Measurements from ENCODE around the gene PTH1R.
"Not testable (repeated sequence)": the region's sequence is repeated elsewhere in the genome, so short reads cannot be mapped to it uniquely, and the experiment has no call there.

Gene PTH1R

GRCh38 chr3:46901591-46902187, 24.2 kb downstream of the PTH1R start:
- DNase-seq, result no peak

- DNase-seq, result no peak
These were observed 24.7 kb downstream of the PTH1R start for GRCh38 chr3:46902188-46902631.

GRCh38 chr3:46903341-46904302, 26.1 kb downstream of the PTH1R start:
- no peak for DNase-seq

GRCh38 chr3:46904303-46905212, 27.0 kb downstream of the PTH1R start:
- DNase-seq, result no peak

GRCh38 chr3:46905213-46905560, 27.7 kb downstream of the PTH1R start:
- no peak for DNase-seq

- no peak for DNase-seq
These were observed 28.3 kb downstream of the PTH1R start for GRCh38 chr3:46905661-46906451.

GRCh38 chr3:46906471-46907058, 29.0 kb downstream of the PTH1R start:
- no peak for DNase-seq

- DNase-seq, result no peak
These were observed 29.8 kb downstream of the PTH1R start for GRCh38 chr3:46907271-46907670.

- no peak for DNase-seq
These were observed 30.4 kb downstream of the PTH1R start for GRCh38 chr3:46907960-46908293.

GRCh38 chr3:46908294-46908985, 30.9 kb downstream of the PTH1R start:
- no peak for DNase-seq

GRCh38 chr3:46908986-46909534, 31.5 kb downstream of the PTH1R start:
- no peak for DNase-seq

GRCh38 chr3:46909535-46910161, 32.1 kb downstream of the PTH1R start:
- DNase-seq, result peak; percentile 14

- DNase-seq, result no peak
These were observed 32.7 kb downstream of the PTH1R start for GRCh38 chr3:46910166-46910760.

- DNase-seq, result not testable (repeated sequence)
These were observed 33.4 kb downstream of the PTH1R start for GRCh38 chr3:46910914-46911313.

GRCh38 chr3:46912986-46913385, 35.5 kb downstream of the PTH1R start:
- DNase-seq, result no peak

- peak; percentile 32 for DNase-seq
These were observed 36.1 kb downstream of the PTH1R start for GRCh38 chr3:46913644-46914043.

GRCh38 chr3:46914849-46915248, 37.3 kb downstream of the PTH1R start:
- DNase-seq, result no peak

- no peak for DNase-seq
These were observed 37.8 kb downstream of the PTH1R start for GRCh38 chr3:46915297-46915822.

GRCh38 chr3:46916278-46916677, 38.8 kb downstream of the PTH1R start:
- DNase-seq, result no peak

GRCh38 chr3:46916799-46917198, 39.3 kb downstream of the PTH1R start:
- no peak for DNase-seq
